ENCODE measurements around the gene OR6B1. TPM values are rescaled to one million over a fixed set of nuclear protein-coding genes. Genes with fewer than 3 reads are reported as not detected.

OR6B1 gene
- total RNA-seq, 1 donor from 2014 or later = not detected

- H3K36me3 Mint-ChIP-seq = no peaks in the 10 kb centered on the region
These were observed 28.4 kb downstream of the OR6B1 start for GRCh38 chr7:144028547-144028946.

GRCh38 chr7:144032516-144032915, 32.4 kb downstream of the OR6B1 start:
- Mint-ChIP-seq H3K36me3 (no peaks in the 10 kb centered on the region), H3K4me1 (ENCODE audit: unreplicated experiment) (no peaks in the 10 kb centered on the region), H3K9me3 (no peaks in the 10 kb centered on the region), H3K27ac (no peak overlapping the region), H3K4me3 (no peak overlapping the region), H3K27me3 (no peaks in the 10 kb centered on the region)
- no peak for TF ChIP-seq CTCF (conservative IDR thresholded peaks at IDR 0.05)
- no peak for DNase-seq (ENCODE audit: extremely low spot score, unreplicated experiment)

More at GRCh38 chr7:144028547-144028946, 28.4 kb downstream of the OR6B1 start:
- no peak for DNase-seq (ENCODE audit: extremely low spot score, unreplicated experiment)
- no peaks in the 10 kb centered on the region for H3K4me1 Mint-ChIP-seq (ENCODE audit: unreplicated experiment)
- no peaks in the 10 kb centered on the region for H3K27me3 Mint-ChIP-seq
- no peaks in the 10 kb centered on the region for H3K9me3 Mint-ChIP-seq
- no peak overlapping the region for H3K27ac Mint-ChIP-seq
- no peak overlapping the region for H3K4me3 Mint-ChIP-seq
- no peak for TF ChIP-seq CTCF (conservative IDR thresholded peaks at IDR 0.05)

- Mint-ChIP-seq H3K9me3 (no peaks in the 10 kb centered on the region), H3K4me1 (ENCODE audit: unreplicated experiment) (no peaks in the 10 kb centered on the region), H3K27me3 (no peaks in the 10 kb centered on the region), H3K4me3 (no peak overlapping the region), H3K27ac (no peak overlapping the region), H3K36me3 (no peaks in the 10 kb centered on the region)
- DNase-seq (ENCODE audit: extremely low spot score, unreplicated experiment) = no peak
- no peak for TF ChIP-seq CTCF (conservative IDR thresholded peaks at IDR 0.05)
These were observed 33.0 kb downstream of the OR6B1 start for GRCh38 chr7:144032985-144033709.

- no peaks in the 10 kb centered on the region for H3K36me3 Mint-ChIP-seq
- H3K4me3 Mint-ChIP-seq = no peak overlapping the region
- no peaks in the 10 kb centered on the region for H3K9me3 Mint-ChIP-seq
- H3K4me1 Mint-ChIP-seq (ENCODE audit: unreplicated experiment) = no peaks in the 10 kb centered on the region
- TF ChIP-seq CTCF (conservative IDR thresholded peaks at IDR 0.05) = no peak
- no peak overlapping the region for H3K27ac Mint-ChIP-seq
- no peak for DNase-seq (ENCODE audit: extremely low spot score, unreplicated experiment)
- H3K27me3 Mint-ChIP-seq = no peaks in the 10 kb centered on the region
These were observed 35.3 kb downstream of the OR6B1 start for GRCh38 chr7:144035385-144035784.

GRCh38 chr7:144036302-144036885, 36.3 kb downstream of the OR6B1 start:
- Mint-ChIP-seq H3K27ac (no peak overlapping the region), H3K27me3 (no peaks in the 10 kb centered on the region), H3K4me1 (ENCODE audit: unreplicated experiment) (no peaks in the 10 kb centered on the region), H3K9me3 (no peaks in the 10 kb centered on the region), H3K36me3 (no peaks in the 10 kb centered on the region), H3K4me3 (no peak overlapping the region)
- no peak for DNase-seq (ENCODE audit: extremely low spot score, unreplicated experiment)
- TF ChIP-seq CTCF (conservative IDR thresholded peaks at IDR 0.05) = no peak

Measured in type B pancreatic cell (in vitro differentiated cells).